Progenitor cell of endocrine pancreas (in vitro differentiated cells): ENCODE measurements around the gene ITPRIPL2. TPM values are rescaled to one million over a fixed set of nuclear protein-coding genes. Genes with fewer than 3 reads are reported as not detected.

Experiments used
- DNase-seq: peaks from one replicate; pipeline ENCODE4 v3.0.0; 2021; ENCODE audit warnings: low spot score; ENCODE audit not compliant: unreplicated experiment
- H3K27ac Mint-ChIP-seq: 2 replicates; pipeline ENCODE4 v1.8.0; 2021; ENCODE audit warnings: mild to moderate bottlenecking, moderate library complexity, mixed read lengths
- H3K27me3 Mint-ChIP-seq: 2 replicates; pipeline ENCODE4 v1.8.0; 2021; ENCODE audit warnings: mixed read lengths
- H3K36me3 Mint-ChIP-seq: 2 replicates; pipeline ENCODE4 v1.8.0; 2022; ENCODE audit warnings: mixed read lengths; ENCODE audit not compliant: insufficient read depth
- H3K4me1 Mint-ChIP-seq: 2 replicates; pipeline ENCODE4 v1.8.0; 2021; ENCODE audit warnings: low read depth, mixed read lengths
- H3K4me3 Mint-ChIP-seq: 2 replicates; pipeline ENCODE4 v1.8.0; 2021; ENCODE audit warnings: low read depth, mild to moderate bottlenecking, moderate library complexity, mixed read lengths
- H3K9me3 Mint-ChIP-seq: 2 replicates; pipeline ENCODE4 v1.8.0; 2021; ENCODE audit warnings: low read depth, mixed read lengths
- total RNA-seq: library from RNA; stranded (reverse); gene quantifications from 2 replicates; pipeline ENCODE4 v1.2.1, GENCODE V29; 2021
- TF ChIP-seq, protein P1 (sequence below): fragments of 200-600 bp; sonication (generic); IDR thresholded peaks from one replicate; pipeline ENCODE4 v1.5.0; 2021; ENCODE audit warnings: antibody characterized with exemption, mild to moderate bottlenecking; ENCODE audit not compliant: unreplicated experiment

Gene ITPRIPL2
- total RNA-seq, 1 donor from 2014 or later = 12.0 TPM

DNA sequence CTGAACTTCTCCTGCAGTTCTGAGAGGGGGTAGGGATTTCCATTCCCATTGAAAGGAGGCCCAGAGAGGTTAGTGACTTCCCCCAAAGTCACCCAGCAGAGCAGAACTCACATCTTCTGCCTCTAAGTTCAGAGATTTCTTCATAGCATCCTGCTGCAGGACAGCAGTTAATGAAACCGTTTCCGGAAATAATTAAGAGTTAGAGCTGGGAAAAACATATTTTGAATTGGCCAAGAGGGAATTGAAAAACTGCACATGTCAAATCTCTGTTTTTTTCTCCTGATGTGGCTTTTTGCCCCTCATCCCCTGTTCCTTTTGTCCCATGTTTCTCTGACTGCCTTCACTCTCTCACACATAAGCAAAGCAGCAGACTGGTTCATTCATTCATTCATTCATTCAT is 26.6 kb downstream of the ITPRIPL2 start:
- Mint-ChIP-seq H3K27ac (no peak overlapping the region), H3K27me3 (peaks cover 19% of the 10 kb centered on the region), H3K36me3 (no peaks in the 10 kb centered on the region), H3K4me1 (peaks cover 3% of the 10 kb centered on the region), H3K9me3 (no peaks in the 10 kb centered on the region), H3K4me3 (no peak overlapping the region)
- TF ChIP-seq, protein P1, sequence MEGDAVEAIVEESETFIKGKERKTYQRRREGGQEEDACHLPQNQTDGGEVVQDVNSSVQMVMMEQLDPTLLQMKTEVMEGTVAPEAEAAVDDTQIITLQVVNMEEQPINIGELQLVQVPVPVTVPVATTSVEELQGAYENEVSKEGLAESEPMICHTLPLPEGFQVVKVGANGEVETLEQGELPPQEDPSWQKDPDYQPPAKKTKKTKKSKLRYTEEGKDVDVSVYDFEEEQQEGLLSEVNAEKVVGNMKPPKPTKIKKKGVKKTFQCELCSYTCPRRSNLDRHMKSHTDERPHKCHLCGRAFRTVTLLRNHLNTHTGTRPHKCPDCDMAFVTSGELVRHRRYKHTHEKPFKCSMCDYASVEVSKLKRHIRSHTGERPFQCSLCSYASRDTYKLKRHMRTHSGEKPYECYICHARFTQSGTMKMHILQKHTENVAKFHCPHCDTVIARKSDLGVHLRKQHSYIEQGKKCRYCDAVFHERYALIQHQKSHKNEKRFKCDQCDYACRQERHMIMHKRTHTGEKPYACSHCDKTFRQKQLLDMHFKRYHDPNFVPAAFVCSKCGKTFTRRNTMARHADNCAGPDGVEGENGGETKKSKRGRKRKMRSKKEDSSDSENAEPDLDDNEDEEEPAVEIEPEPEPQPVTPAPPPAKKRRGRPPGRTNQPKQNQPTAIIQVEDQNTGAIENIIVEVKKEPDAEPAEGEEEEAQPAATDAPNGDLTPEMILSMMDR = no peak
- DNase-seq = no peak

DNA sequence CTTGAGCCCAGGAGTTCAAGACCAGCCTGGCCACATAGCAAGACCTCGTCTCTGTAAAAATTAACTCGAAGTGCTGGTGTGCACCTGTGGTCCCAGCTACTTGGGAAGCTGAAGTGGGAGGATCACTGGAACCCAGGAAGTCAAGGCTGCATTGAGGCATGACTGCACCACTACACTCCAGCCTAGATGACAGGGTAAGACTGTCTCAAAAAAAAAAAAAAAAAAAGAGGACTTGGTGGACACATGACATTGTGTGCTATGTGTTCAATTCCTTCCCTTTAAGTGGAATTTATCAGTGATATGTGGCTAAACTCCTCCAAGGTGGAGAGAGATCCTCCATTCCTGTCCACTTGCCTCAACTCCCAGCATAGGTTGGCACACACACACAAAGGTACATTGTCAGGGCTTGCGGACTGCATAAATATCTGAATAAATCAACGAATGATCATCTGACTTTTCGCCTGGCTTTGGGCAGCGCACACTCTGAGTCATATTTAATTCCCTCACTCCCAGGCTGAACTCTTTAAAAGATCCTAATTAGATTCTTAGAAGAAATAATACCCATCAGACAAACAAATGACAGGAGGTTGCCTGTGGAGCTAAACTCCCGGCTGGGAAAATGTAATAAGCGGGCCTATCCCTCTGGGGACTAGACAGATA is 29.3 kb downstream of the ITPRIPL2 start:
- Mint-ChIP-seq H3K4me3 (no peak overlapping the region), H3K36me3 (no peaks in the 10 kb centered on the region), H3K27ac (no peak overlapping the region), H3K4me1 (peaks cover 2% of the 10 kb centered on the region), H3K27me3 (peaks cover 12% of the 10 kb centered on the region), H3K9me3 (peaks cover 3% of the 10 kb centered on the region)
- no peak for DNase-seq
- TF ChIP-seq, protein P1 = no peak

DNA sequence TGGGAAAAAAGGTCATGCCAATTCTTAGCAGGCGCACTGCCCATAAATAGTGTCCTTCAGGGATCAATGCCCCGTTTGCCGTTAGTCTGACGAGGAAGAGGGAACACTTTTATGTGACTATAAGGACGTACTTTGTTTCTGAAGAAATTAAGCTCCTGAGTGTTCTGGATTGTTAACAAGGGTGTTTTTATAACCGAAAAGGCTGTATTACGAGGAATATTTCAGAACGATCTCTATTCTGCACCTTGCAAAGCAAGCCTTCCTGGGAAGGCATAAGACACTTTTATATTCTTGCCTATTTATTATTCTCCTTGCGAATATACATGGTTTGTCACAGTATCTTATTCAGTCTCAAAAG is 29.8 kb downstream of the ITPRIPL2 start:
- peaks cover under 1% of the 10 kb centered on the region for H3K4me1 Mint-ChIP-seq
- peaks cover 3% of the 10 kb centered on the region for H3K9me3 Mint-ChIP-seq
- TF ChIP-seq, protein P1 = no peak
- no peak overlapping the region for H3K4me3 Mint-ChIP-seq
- no peaks in the 10 kb centered on the region for H3K36me3 Mint-ChIP-seq
- no peak for DNase-seq
- H3K27me3 Mint-ChIP-seq = peaks cover 11% of the 10 kb centered on the region
- H3K27ac Mint-ChIP-seq = no peak overlapping the region

DNA sequence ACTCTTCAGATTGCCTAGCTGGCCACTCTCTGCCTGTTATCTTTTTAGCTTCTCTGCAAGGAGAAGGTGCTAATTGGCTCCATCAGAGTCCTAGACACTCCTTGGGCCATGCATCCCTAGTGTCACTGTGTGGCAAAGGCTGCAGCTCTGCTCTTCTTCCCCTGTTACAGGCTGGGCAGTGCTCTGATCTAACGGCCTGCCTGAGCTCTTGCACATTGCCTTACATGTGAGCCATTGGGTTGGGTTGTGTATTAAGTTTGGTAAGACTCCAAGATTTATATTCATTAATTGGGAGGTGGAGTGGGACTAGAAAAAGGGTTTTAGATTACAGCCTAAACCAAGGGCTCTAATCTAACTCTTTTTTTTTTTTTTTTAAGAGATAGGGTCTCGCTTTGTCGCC is 31.2 kb downstream of the ITPRIPL2 start:
- no peaks in the 10 kb centered on the region for H3K4me1 Mint-ChIP-seq
- H3K36me3 Mint-ChIP-seq = no peaks in the 10 kb centered on the region
- H3K9me3 Mint-ChIP-seq = peaks cover 3% of the 10 kb centered on the region
- TF ChIP-seq, protein P1 = no peak
- peaks cover 16% of the 10 kb centered on the region for H3K27me3 Mint-ChIP-seq
- no peak overlapping the region for H3K27ac Mint-ChIP-seq
- H3K4me3 Mint-ChIP-seq = no peak overlapping the region
- DNase-seq = no peak

DNA sequence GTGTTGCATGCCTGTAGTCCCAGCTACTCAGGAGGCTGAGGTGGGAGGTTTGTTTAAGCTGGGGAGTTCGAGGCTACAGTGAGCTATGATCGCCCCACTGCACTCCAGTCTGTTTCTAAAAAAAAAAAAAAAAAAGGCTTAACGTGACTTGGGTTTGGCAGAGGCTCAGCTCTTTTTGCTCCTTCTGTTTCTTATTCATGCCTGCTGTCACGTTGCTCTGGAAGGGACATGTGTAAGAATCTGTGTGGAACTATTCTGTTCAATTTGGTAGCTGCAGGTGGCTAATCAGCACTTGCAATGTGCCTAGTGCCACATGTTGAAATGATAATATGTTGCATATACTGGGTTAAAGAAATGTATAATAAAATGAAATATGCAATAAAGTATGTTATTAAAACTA is 33.4 kb downstream of the ITPRIPL2 start:
- no peak for DNase-seq
- peaks cover 14% of the 10 kb centered on the region for H3K27me3 Mint-ChIP-seq
- no peak overlapping the region for H3K27ac Mint-ChIP-seq
- no peak overlapping the region for H3K4me3 Mint-ChIP-seq
- peaks cover 3% of the 10 kb centered on the region for H3K9me3 Mint-ChIP-seq
- H3K4me1 Mint-ChIP-seq = no peaks in the 10 kb centered on the region
- H3K36me3 Mint-ChIP-seq = no peaks in the 10 kb centered on the region
- TF ChIP-seq, protein P1 = no peak
